NK-92 treated with Interleukin-12 subunit alpha and Interleukin-12 subunit beta, amount 100 ng/mL, for 24 hours (cell line): ENCODE data around the gene NGLY1.

Source experiments
- DNase-seq: peaks from one replicate; lab custom pipeline; 2025; lab: John Stamatoyannopoulos, UW

The NGLY1 gene

GRCh38 chr3:25783661-25784512 lies 644 bp upstream of the NGLY1 start:
- no peak for DNase-seq

GRCh38 chr3:25782636-25782937 lies 656 bp downstream of the NGLY1 start:
- DNase-seq = no peak

GRCh38 chr3:25781758-25782594 lies 1.3 kb downstream of the NGLY1 start:
- no peak for DNase-seq

GRCh38 chr3:25781145-25781757 lies 2.0 kb downstream of the NGLY1 start:
- DNase-seq = no peak

- no peak for DNase-seq
Observed at GRCh38 chr3:25780618-25781017, 2.6 kb downstream of the NGLY1 start.

GRCh38 chr3:25775936-25776335 lies 7.3 kb downstream of the NGLY1 start:
- DNase-seq = no peak

GRCh38 chr3:25768851-25769250 lies 14.4 kb downstream of the NGLY1 start:
- DNase-seq = no peak

GRCh38 chr3:25751725-25752124 lies 31.5 kb downstream of the NGLY1 start:
- DNase-seq = no peak

GRCh38 chr3:25751048-25751447 lies 32.2 kb downstream of the NGLY1 start:
- no peak for DNase-seq

- no peak for DNase-seq
Observed at GRCh38 chr3:25749031-25749581, 34.1 kb downstream of the NGLY1 start.

GRCh38 chr3:25748189-25748588 lies 35.1 kb downstream of the NGLY1 start:
- DNase-seq = no peak

- DNase-seq = no peak
Observed at GRCh38 chr3:25747033-25747432, 36.2 kb downstream of the NGLY1 start.

GRCh38 chr3:25744470-25744869 lies 38.8 kb downstream of the NGLY1 start:
- DNase-seq = no peak

- no peak for DNase-seq
Observed at GRCh38 chr3:25728101-25728500, 55.1 kb downstream of the NGLY1 start.

- no peak for DNase-seq
Observed at GRCh38 chr3:25727316-25727715, 55.9 kb downstream of the NGLY1 start.

- no peak for DNase-seq
Observed at GRCh38 chr3:25725810-25726209, 57.4 kb downstream of the NGLY1 start.

GRCh38 chr3:25724948-25725645 lies 58.1 kb downstream of the NGLY1 start:
- DNase-seq = no peak

GRCh38 chr3:25723802-25724201 lies 59.4 kb downstream of the NGLY1 start:
- DNase-seq = no peak

GRCh38 chr3:25719321-25719720 lies 63.9 kb downstream of the NGLY1 start:
- no peak for DNase-seq

GRCh38 chr3:25713341-25713985 lies 69.8 kb downstream of the NGLY1 start:
- no peak for DNase-seq

- DNase-seq = no peak
Observed at GRCh38 chr3:25711090-25711489, 72.2 kb downstream of the NGLY1 start.
